IMR-90 (cell line): ENCODE data around the gene MMRN2. TPM values are rescaled to one million over a fixed set of nuclear protein-coding genes. Genes with fewer than 3 reads are reported as not detected.
A peak's percentile ranks its signal among the peaks of the same experiment; 100 is the strongest.

ENCODE experiments used
- ATAC-seq: fragments of 200-7000 bp; cut with Tn5 transposase; 2 replicates; pipeline ENCODE4 v1.9.1; 2020; ENCODE audit warnings: low read depth, mild to moderate bottlenecking, moderate library complexity
- BruUV-seq: library from RNA; stranded (reverse); fragments of 400-500 nt; replicated peaks from 2 replicates; lab custom pipeline; 2021; lab: Mats Ljungman, UMichigan
- CTCF ChIA-PET: fragments of 300-600 bp; formaldehyde crosslinking; extraction: SDS; loops from one replicate; lab custom pipeline; 2021; ENCODE audit warnings: antibody characterized with exemption; lab: Yijun Ruan, JAX
- POLR2A ChIA-PET: fragments of 300-600 bp; sonication (Branson Sonifier 250); formaldehyde crosslinking; loops from one replicate; lab custom pipeline; 2022; ENCODE audit warnings: antibody characterized with exemption; ENCODE audit not compliant: unreplicated experiment; lab: Charles Lee
- DNase-seq: peaks from one replicate; pipeline ENCODE4 v3.0.0; 2013
- H2AFZ ChIP-seq: replicated peaks from 2 replicates; pipeline ENCODE3; 2013; ENCODE audit warnings: low read length, mild to moderate bottlenecking; ENCODE audit not compliant: poor library complexity
- H2AK5ac ChIP-seq: 2 replicates; pipeline ENCODE4 v1.6.1; 2013; ENCODE audit warnings: low read depth, low read length, inconsistent platforms
- H2AK9ac ChIP-seq: replicated peaks from 2 replicates; pipeline ENCODE3; 2013; ENCODE audit warnings: mild to moderate bottlenecking, low read depth, low read length, moderate library complexity; ENCODE audit not compliant: poor library complexity
- H2BK120ac ChIP-seq: 2 replicates; pipeline ENCODE4 v1.6.1; 2013; ENCODE audit warnings: low read depth, low read length, inconsistent platforms
- H2BK15ac ChIP-seq: 3 replicates; pipeline ENCODE4 v1.6.1; 2013; ENCODE audit warnings: low read depth, low read length, inconsistent platforms
- H2BK20ac ChIP-seq: 2 replicates; pipeline ENCODE4 v1.6.1; 2013; ENCODE audit warnings: low read depth, mild to moderate bottlenecking, inconsistent platforms, low read length, moderate library complexity
- H2BK5ac ChIP-seq: 2 replicates; pipeline ENCODE4 v1.6.1; 2013; ENCODE audit warnings: mild to moderate bottlenecking, low read depth, low read length, inconsistent platforms; ENCODE audit not compliant: poor library complexity, severe bottlenecking
- H3K14ac ChIP-seq: replicated peaks from 2 replicates; pipeline ENCODE4 v1.6.1; 2013; ENCODE audit warnings: low read depth, low read length, inconsistent platforms
- H3K18ac ChIP-seq: 2 replicates; pipeline ENCODE4 v1.6.1; 2013; ENCODE audit warnings: low read depth, low read length, control low read depth
- H3K23ac ChIP-seq: 2 replicates; pipeline ENCODE4 v1.6.1; 2013; ENCODE audit warnings: low read depth, low read length, inconsistent platforms
- H3K27ac ChIP-seq: 2 replicates; pipeline ENCODE4 v1.5.1; 2013; ENCODE audit warnings: mild to moderate bottlenecking, control low read depth, low read length; ENCODE audit not compliant: insufficient read depth
- H3K27me3 ChIP-seq: 2 replicates; pipeline ENCODE4 v1.6.1; 2013; ENCODE audit warnings: low read length; ENCODE audit not compliant: control insufficient read depth, insufficient read depth
- H3K36me3 ChIP-seq: 2 replicates; pipeline ENCODE4 v1.6.1; 2013; ENCODE audit warnings: low read length, mixed read lengths; ENCODE audit not compliant: control insufficient read depth, insufficient read depth
- H3K4ac ChIP-seq: 2 replicates; pipeline ENCODE4 v1.6.1; 2013; ENCODE audit warnings: low read depth, low read length, inconsistent platforms
- H3K4me1 ChIP-seq: 2 replicates; pipeline ENCODE4 v1.6.1; 2013; ENCODE audit warnings: low read length, mixed read lengths; ENCODE audit not compliant: control insufficient read depth, insufficient read depth
- H3K4me2 ChIP-seq: 2 replicates; pipeline ENCODE4 v1.6.1; 2013; ENCODE audit warnings: low read depth, mild to moderate bottlenecking, control low read depth, low read length, moderate library complexity
- H3K4me3 ChIP-seq: 2 replicates; pipeline ENCODE4 v1.5.1; 2013; ENCODE audit warnings: low read depth, mild to moderate bottlenecking, control low read depth, low read length, moderate library complexity; ENCODE audit not compliant: insufficient read depth
- H3K56ac ChIP-seq: 2 replicates; pipeline ENCODE4 v1.6.1; 2013; ENCODE audit warnings: low read length, inconsistent platforms; ENCODE audit not compliant: insufficient read depth; ENCODE audit errors: extremely low read depth
- H3K79me1 ChIP-seq, 2 experiments: 2 replicates each; pipeline ENCODE4 v1.6.1; 2013; ENCODE audit warnings: low read length in 2 of 2, inconsistent platforms in 1 of 2, low read depth in 1 of 2
- H3K9ac ChIP-seq: 2 replicates; pipeline ENCODE4 v1.6.1; 2013; ENCODE audit warnings: low read depth, low read length, control low read depth
- H3K9me1 ChIP-seq: 2 replicates; pipeline ENCODE4 v1.6.1; 2013; ENCODE audit warnings: low read length, inconsistent platforms; ENCODE audit not compliant: insufficient read depth
- H3K9me3 ChIP-seq: 2 replicates; pipeline ENCODE4 v1.6.1; 2013; ENCODE audit warnings: low read length; ENCODE audit not compliant: control insufficient read depth, insufficient read depth
- H4K20me1 ChIP-seq: 2 replicates; pipeline ENCODE4 v1.6.1; 2013; ENCODE audit warnings: low read length, inconsistent platforms; ENCODE audit not compliant: insufficient read depth
- H4K5ac ChIP-seq: 2 replicates; pipeline ENCODE4 v1.6.1; 2013; ENCODE audit warnings: mild to moderate bottlenecking, low read depth, low read length, control low read depth
- H4K8ac ChIP-seq, 2 experiments: 2 replicates each; pipeline ENCODE4 v1.6.1; 2013; ENCODE audit warnings: low read depth in 2 of 2, low read length in 2 of 2, control low read depth in 1 of 2, inconsistent platforms in 1 of 2
- H4K91ac ChIP-seq: 2 replicates; pipeline ENCODE4 v1.6.1; 2013; ENCODE audit warnings: low read depth, low read length, inconsistent platforms; ENCODE audit not compliant: insufficient read depth
- CEBPB ChIP-seq: IDR thresholded peaks from 2 replicates; pipeline ENCODE4 v1.6.1; 2012; ENCODE audit warnings: low read depth, low read length, improper control_type of control experiment
- CHD1 ChIP-seq: IDR thresholded peaks from 2 replicates; pipeline ENCODE4 v1.6.1; 2012; ENCODE audit warnings: low read depth, low read length, improper control_type of control experiment
- MAFK ChIP-seq: IDR thresholded peaks from 2 replicates; pipeline ENCODE4 v1.6.1; 2012; ENCODE audit warnings: low read depth, low read length, improper control_type of control experiment
- NFE2L2 ChIP-seq: fragments of 150-350 bp; IDR thresholded peaks from 2 replicates; pipeline ENCODE4 v1.6.1; 2016; ENCODE audit warnings: low read depth, mild to moderate bottlenecking, low read length
- POLR2A ChIP-seq: IDR thresholded peaks from 2 replicates; pipeline ENCODE4 v1.6.1; 2012; ENCODE audit warnings: mild to moderate bottlenecking, low read depth, low read length
- RAD21 ChIP-seq: IDR thresholded peaks from 2 replicates; pipeline ENCODE4 v1.6.1; 2012; ENCODE audit warnings: low read length, improper control_type of control experiment
- RFX5 ChIP-seq: IDR thresholded peaks from 2 replicates; pipeline ENCODE4 v1.8.0; 2012; ENCODE audit warnings: low read depth, mild to moderate bottlenecking, low read length, moderate library complexity
- SMC3 ChIP-seq: fragments of 150-350 bp; IDR thresholded peaks from 2 replicates; pipeline ENCODE4 v1.6.1; 2016; ENCODE audit warnings: low read depth, mild to moderate bottlenecking, antibody characterized with exemption, low read length, moderate library complexity
- WGBS, 2 experiments: methylation state at CpG; one replicate each; pipeline versions ENCODE4 v1.1.5 to v1.1.7; 2013; ENCODE audit warnings: missing lambda C conversion rate in 2 of 2; ENCODE audit not compliant: insufficient read length in 1 of 2; ENCODE audit errors: extremely low coverage in 2 of 2; 5-methylcytosine and 5-hydroxymethylcytosine counted together
- dilution Hi-C: fragments of 300-500 bp; cut with HindIII; formaldehyde crosslinking; loops from one replicate; pipeline ENCODE4 v1.14.3; 2018; ENCODE audit warnings: low sequenced_read_pairs; ENCODE audit not compliant: unreplicated experiment
- in situ Hi-C: fragments of 300-500 bp; cut with MboI; formaldehyde crosslinking; loops from 3 replicates; pipeline ENCODE4 v1.14.3; 2019; ENCODE audit warnings: low sequenced_read_pairs, inconsistent platforms, mixed read lengths
- intact Hi-C: fragments of 100-400 bp; cut with micrococcal nuclease; formaldehyde crosslinking; loops from 2 replicates; pipeline ENCODE4 v1.10.0; 2022
- polyA plus RNA-seq, 3 experiments: library from polyadenylated mRNA; depleted of rRNA; stranded (reverse); fragments of >200 nt; gene quantifications; 2 replicates each; pipeline ENCODE4 v1.2.3, GENCODE V29; 2012; ENCODE audit warnings: low replicate concordance in 1 of 3
- total RNA-seq: library from RNA; depleted of rRNA; stranded (reverse); fragments of >200 nt; gene quantifications from 2 replicates; pipeline ENCODE4 v1.2.3, GENCODE V29; 2012
- TF ChIP-seq, protein P1 (sequence below): fragments of 150-350 bp; IDR thresholded peaks from 2 replicates; pipeline ENCODE4 v1.6.1; 2017; ENCODE audit warnings: mild to moderate bottlenecking, antibody characterized with exemption, low read length, low read depth
- TF ChIP-seq, protein P2 (sequence below): fragments of 150-350 bp; IDR thresholded peaks from 2 replicates; pipeline ENCODE4 v1.6.1; 2016; ENCODE audit warnings: low read depth, mild to moderate bottlenecking, low read length, moderate library complexity, borderline replicate concordance

The MMRN2 gene
- total and polyA plus RNA-seq, 2 of the 4 experiments (the other 2 are of a cell fraction), result 1.6 to 1.8 TPM

DNA sequence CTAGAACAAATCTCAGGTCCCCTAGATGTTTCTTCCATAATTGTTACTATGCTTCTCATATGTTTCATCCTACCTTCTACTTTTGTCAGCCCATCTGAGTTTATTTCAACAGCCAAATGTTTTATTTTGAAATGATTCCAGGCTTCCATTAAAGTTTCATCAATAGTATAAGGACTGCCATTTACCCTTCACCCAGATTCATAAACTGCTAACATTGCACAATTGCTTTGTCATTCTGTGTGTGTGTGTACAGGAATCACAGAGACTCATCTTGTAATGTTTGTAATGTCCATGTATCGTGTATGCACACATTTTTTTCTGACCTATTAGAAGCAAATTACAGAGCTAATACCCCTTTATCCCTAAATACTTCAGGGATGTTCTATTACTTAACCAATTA is 25.5 kb downstream of the MMRN2 start:
- no peak overlapping the region for H4K91ac ChIP-seq
- no peak overlapping the region for H4K8ac ChIP-seq
- ChIA-PET CTCF (interaction anchor here (1.7 kb wide), 1 partner anchor 35 kb away, joined by 4 read pairs; no protein-coding TSS in a partner anchor), POLR2A (no interaction called here)
- dilution Hi-C loops (no loop called here), intact Hi-C loops (no loop called here), in situ Hi-C loops (no loop called here)
- H3K9me3 ChIP-seq, result no peaks in the 10 kb centered on the region
- DNase-seq, result peak; percentile 77
- H3K9me1 ChIP-seq, result peaks cover 18% of the 10 kb centered on the region
- H2AK9ac ChIP-seq, result no peak overlapping the region
- no peak overlapping the region for H2AFZ ChIP-seq
- H2BK120ac ChIP-seq, result no peak overlapping the region
- H4K5ac ChIP-seq, result no peak overlapping the region
- peaks cover 11% of the 10 kb centered on the region for H3K36me3 ChIP-seq
- H3K56ac ChIP-seq, result no peak overlapping the region
- BruUV-seq, result no TSS peak
- peak overlapping the region; percentile 50 for H2BK5ac ChIP-seq
- no peak overlapping the region for H2BK20ac ChIP-seq
- no peaks in the 10 kb centered on the region for H4K20me1 ChIP-seq
- H3K23ac ChIP-seq, result no peak overlapping the region
- H2BK15ac ChIP-seq, result no peak overlapping the region
- no peak overlapping the region for H3K4ac ChIP-seq
- H3K18ac ChIP-seq, result no peak overlapping the region
- TF ChIP-seq, protein P1, sequence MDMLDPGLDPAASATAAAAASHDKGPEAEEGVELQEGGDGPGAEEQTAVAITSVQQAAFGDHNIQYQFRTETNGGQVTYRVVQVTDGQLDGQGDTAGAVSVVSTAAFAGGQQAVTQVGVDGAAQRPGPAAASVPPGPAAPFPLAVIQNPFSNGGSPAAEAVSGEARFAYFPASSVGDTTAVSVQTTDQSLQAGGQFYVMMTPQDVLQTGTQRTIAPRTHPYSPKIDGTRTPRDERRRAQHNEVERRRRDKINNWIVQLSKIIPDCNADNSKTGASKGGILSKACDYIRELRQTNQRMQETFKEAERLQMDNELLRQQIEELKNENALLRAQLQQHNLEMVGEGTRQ, result no peak
- TF ChIP-seq CEBPB (peak; percentile 95), RFX5 (no peak), RAD21 (no peak), SMC3 (no peak), MAFK (peak; percentile 91), CHD1 (no peak), NFE2L2 (peak; percentile 76; the same call in 1 of the 2 replicates), POLR2A (no peak)
- TF ChIP-seq, protein P2, sequence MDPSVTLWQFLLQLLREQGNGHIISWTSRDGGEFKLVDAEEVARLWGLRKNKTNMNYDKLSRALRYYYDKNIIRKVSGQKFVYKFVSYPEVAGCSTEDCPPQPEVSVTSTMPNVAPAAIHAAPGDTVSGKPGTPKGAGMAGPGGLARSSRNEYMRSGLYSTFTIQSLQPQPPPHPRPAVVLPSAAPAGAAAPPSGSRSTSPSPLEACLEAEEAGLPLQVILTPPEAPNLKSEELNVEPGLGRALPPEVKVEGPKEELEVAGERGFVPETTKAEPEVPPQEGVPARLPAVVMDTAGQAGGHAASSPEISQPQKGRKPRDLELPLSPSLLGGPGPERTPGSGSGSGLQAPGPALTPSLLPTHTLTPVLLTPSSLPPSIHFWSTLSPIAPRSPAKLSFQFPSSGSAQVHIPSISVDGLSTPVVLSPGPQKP, result no peak
- no peak overlapping the region for H3K27ac ChIP-seq
- H3K14ac ChIP-seq, result no peak overlapping the region
- peaks cover 1% of the 10 kb centered on the region; the same call in 1 of the 2 replicates for H3K4me1 ChIP-seq
- ATAC-seq, result peak; percentile 75
- H3K79me1 ChIP-seq, result no peaks in the 10 kb centered on the region; a peak in 1 of 4 replicates
- no peak overlapping the region for H3K4me3 ChIP-seq
- no peak overlapping the region for H2AK5ac ChIP-seq
- no peak overlapping the region for H3K9ac ChIP-seq
- H3K4me2 ChIP-seq, result no peak overlapping the region
- no CpG with 5 or more reads among the region's 1 CpG for WGBS, 2 experiments
- H3K27me3 ChIP-seq, result no peaks in the 10 kb centered on the region
